ENCODE measurements around the gene IRF2. TPM values are rescaled to one million over a fixed set of nuclear protein-coding genes. Genes with fewer than 3 reads are reported as not detected.

IRF2 gene
- polyA plus RNA-seq, 1 donor from 2014 or later, result 1.4 TPM

DNA sequence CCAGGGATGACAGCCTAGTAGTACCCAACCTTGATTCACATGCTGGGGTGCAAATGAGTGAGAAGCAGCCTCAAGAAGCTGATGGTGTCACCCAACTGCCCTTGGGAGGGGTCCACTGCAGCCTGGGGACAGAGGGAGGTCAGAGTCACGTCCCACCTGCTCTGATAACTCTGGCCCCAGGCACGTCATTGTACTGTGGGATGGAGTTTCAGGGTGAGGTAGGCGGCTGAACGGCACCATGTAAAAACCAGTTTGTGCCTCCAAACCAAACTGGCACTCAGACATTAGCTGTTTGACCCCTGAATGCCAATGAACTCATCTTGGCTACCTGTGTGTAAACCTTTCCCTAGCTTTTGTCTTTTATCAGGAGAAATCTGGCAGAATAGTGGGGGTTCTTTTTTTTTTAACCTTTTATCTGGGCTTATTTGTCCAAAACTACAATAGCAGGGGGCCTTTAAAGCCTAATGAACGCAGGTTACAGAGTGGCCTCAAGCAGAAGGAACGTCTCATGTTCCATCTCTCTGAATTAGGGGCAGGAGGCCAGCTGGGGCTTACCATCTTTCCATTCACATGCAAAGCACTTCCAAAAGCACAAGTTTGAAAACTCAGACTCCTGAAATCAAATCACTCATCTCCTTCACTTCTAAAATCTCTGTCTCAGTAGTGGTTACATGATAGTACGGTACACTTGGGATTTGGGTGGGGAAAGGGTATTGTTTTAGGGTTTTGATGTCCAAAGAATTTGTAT is 89.4 kb downstream of the IRF2 start:
- TF ChIP-seq EP300 (conservative IDR thresholded peaks at IDR 0.05; ENCODE audit: poor library complexity, severe bottlenecking) (no peak), EZH2 (IDR thresholded peaks at IDR 0.05; ENCODE audit: borderline replicate concordance, insufficient read depth, low read length, poor library complexity, severe bottlenecking) (no peak), SMC3 (conservative IDR thresholded peaks at IDR 0.05; ENCODE audit: poor library complexity) (no peak), TAF1 (IDR thresholded peaks at IDR 0.05; ENCODE audit: low read depth) (no peak), CTCF (IDR thresholded peaks at IDR 0.05; ENCODE audit: poor library complexity, severe bottlenecking) (no peak), POLR2AphosphoS5 (IDR thresholded peaks at IDR 0.05) (no peak), REST (IDR thresholded peaks at IDR 0.05; ENCODE audit: borderline replicate concordance) (no peak), RAD21 (conservative IDR thresholded peaks at IDR 0.05) (no peak), MXI1 (conservative IDR thresholded peaks at IDR 0.05; ENCODE audit: poor library complexity, severe bottlenecking) (no peak)
- H3K4me3 ChIP-seq (ENCODE audit: low read length), result no peak overlapping the region
- no peaks in the 10 kb centered on the region for H3K9me3 ChIP-seq (ENCODE audit: low read length)
- no peaks in the 10 kb centered on the region for H3K79me2 ChIP-seq (replicated peaks; ENCODE audit: insufficient read depth, low read length)
- no peaks in the 10 kb centered on the region for H3F3A ChIP-seq (ENCODE audit: insufficient read depth, low read length, poor library complexity, severe bottlenecking)
- H3K27ac ChIP-seq (ENCODE audit: low read length), result no peak overlapping the region
- H3K9me2 ChIP-seq (ENCODE audit: insufficient read depth, low read length), result no peaks in the 10 kb centered on the region
- H3K9ac ChIP-seq (ENCODE audit: low read length), result no peak overlapping the region
- H3K27me3 ChIP-seq (ENCODE audit: insufficient read depth, low read depth, low read length), result no peaks in the 10 kb centered on the region
- H3K4me2 ChIP-seq (ENCODE audit: low read length), result no peak overlapping the region
- H3K36me3 ChIP-seq (ENCODE audit: insufficient read depth, low read length), result no peaks in the 10 kb centered on the region
- no peaks in the 10 kb centered on the region for H4K20me1 ChIP-seq (ENCODE audit: insufficient read depth)
- H2AFZ ChIP-seq (ENCODE audit: low read depth, low read length), result no peak overlapping the region

GRCh38 chr4:184384056-184384809 is 90.1 kb downstream of the IRF2 start:
- no peak overlapping the region for H3K9ac ChIP-seq (ENCODE audit: low read length)
- H3K4me2 ChIP-seq (ENCODE audit: low read length), result no peak overlapping the region
- TF ChIP-seq CTCF (IDR thresholded peaks at IDR 0.05; ENCODE audit: poor library complexity, severe bottlenecking), result no peak
- no peak for TF ChIP-seq MXI1 (conservative IDR thresholded peaks at IDR 0.05; ENCODE audit: poor library complexity, severe bottlenecking)
- TF ChIP-seq RAD21 (conservative IDR thresholded peaks at IDR 0.05), result no peak
- TF ChIP-seq REST (IDR thresholded peaks at IDR 0.05; ENCODE audit: borderline replicate concordance), result no peak
- TF ChIP-seq SMC3 (conservative IDR thresholded peaks at IDR 0.05; ENCODE audit: poor library complexity), result no peak
- TF ChIP-seq POLR2AphosphoS5 (IDR thresholded peaks at IDR 0.05), result no peak
- no peak for TF ChIP-seq EP300 (conservative IDR thresholded peaks at IDR 0.05; ENCODE audit: poor library complexity, severe bottlenecking)
- no peak for TF ChIP-seq EZH2 (IDR thresholded peaks at IDR 0.05; ENCODE audit: borderline replicate concordance, insufficient read depth, low read length, poor library complexity, severe bottlenecking)
- no peak for TF ChIP-seq TAF1 (IDR thresholded peaks at IDR 0.05; ENCODE audit: low read depth)
- H3K27me3 ChIP-seq (ENCODE audit: insufficient read depth, low read depth, low read length), result no peaks in the 10 kb centered on the region
- H3K79me2 ChIP-seq (replicated peaks; ENCODE audit: insufficient read depth, low read length), result no peaks in the 10 kb centered on the region
- H3K27ac ChIP-seq (ENCODE audit: low read length), result no peak overlapping the region
- H3K9me3 ChIP-seq (ENCODE audit: low read length), result no peaks in the 10 kb centered on the region
- no peak overlapping the region for H3K4me3 ChIP-seq (ENCODE audit: low read length)
- no peaks in the 10 kb centered on the region for H4K20me1 ChIP-seq (ENCODE audit: insufficient read depth)
- no peaks in the 10 kb centered on the region for H3K36me3 ChIP-seq (ENCODE audit: insufficient read depth, low read length)
- no peaks in the 10 kb centered on the region for H3K9me2 ChIP-seq (ENCODE audit: insufficient read depth, low read length)
- no peak overlapping the region for H2AFZ ChIP-seq (ENCODE audit: low read depth, low read length)
- no peaks in the 10 kb centered on the region for H3F3A ChIP-seq (ENCODE audit: insufficient read depth, low read length, poor library complexity, severe bottlenecking)
